ENCODE data around the gene ELOVL6.
"Not testable (repeated sequence)": the region's sequence is repeated elsewhere in the genome, so short reads cannot be mapped to it uniquely, and the experiment has no call there.

Gene ELOVL6

GRCh38 chr4:110068248-110068647 is 130.2 kb downstream of the ELOVL6 start:
- DNase-seq: no peak

GRCh38 chr4:110064934-110065333 is 133.5 kb downstream of the ELOVL6 start:
- DNase-seq: no peak

DNA sequence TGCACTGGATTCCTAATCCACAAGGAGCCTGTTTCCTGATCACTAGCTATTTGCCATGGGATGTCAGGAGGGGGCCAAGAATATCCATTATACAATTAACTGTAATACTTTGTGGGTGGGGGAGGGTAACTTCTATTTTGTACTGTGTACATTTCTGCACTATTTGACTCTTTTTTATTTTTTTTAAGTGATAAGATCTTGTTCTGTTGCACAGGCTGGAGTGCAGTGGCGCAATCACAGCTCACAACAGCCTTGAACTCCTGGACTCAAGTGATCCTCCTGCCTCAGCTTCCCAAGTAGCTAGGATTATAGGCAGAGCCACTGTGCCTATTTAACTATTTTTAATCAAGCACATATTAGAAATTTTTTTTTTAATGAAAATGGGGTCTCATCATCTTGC is 134.1 kb downstream of the ELOVL6 start:
- DNase-seq: no peak

- DNase-seq: no peak
These were observed 136.2 kb downstream of the ELOVL6 start for GRCh38 chr4:110062166-110062565.

GRCh38 chr4:110061076-110061475 is 137.3 kb downstream of the ELOVL6 start:
- no peak for DNase-seq

DNA sequence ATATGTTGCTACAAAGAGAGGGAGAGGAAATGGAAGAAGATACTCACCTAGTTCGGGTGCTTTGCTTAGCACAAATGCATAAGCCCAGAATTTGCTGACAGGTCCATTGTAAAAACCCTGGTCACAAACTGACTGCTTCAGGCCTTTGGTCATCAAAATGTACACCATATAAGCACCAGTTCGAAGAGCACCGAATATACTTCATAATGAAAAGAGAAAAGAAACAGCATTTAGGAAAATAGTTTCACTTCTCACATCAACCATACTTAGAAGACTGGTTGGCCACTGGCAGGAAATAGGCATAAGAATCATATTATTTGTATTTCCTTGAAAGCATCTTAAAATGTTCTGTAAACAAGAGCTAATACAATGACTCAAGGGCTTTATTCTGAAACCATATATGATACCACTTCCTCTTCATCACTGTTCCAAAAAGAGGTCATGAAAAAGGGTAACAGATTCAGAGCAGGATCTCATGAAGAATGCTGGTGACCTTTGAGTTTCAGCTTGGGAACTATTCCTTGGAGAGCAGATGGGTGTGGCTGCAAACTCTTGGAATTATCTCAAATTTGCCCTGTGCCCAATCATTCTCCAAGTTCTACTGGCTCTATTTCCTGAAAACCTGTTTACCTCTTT is 138.7 kb downstream of the ELOVL6 start:
- no peak for DNase-seq

- DNase-seq: no peak
These were observed 139.7 kb downstream of the ELOVL6 start for GRCh38 chr4:110058677-110059076.

DNA sequence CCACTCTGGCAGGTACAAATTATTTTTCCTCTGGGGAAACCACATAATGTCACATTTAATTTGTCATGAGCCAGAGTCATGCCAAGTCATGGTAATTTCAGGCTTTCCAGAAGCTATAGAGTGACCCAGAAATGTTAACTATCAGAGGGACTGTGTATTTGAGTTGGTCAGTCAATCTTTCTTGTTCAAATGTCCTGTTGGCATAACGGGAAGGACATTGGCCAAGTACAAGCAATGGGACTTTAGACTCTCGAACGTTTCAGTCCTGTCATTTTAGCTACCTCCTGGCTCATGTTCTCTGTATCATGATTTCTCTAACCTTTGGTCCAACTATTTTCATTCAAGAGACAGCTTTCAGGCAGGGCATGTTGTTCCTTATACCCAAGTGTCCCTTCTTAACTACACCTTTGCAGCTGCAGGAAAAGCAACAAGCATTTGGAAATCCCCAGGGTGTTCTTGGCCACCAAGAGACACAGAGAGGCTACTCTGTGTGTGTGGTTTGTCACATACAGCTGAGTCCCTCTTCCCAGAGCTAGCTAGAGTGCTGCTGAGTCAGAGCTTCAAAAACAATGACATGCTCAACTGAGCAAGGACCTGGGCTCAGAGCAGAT is 143.2 kb downstream of the ELOVL6 start:
- DNase-seq: no peak

GRCh38 chr4:110049951-110050925 is 148.2 kb downstream of the ELOVL6 start:
- DNase-seq: peak; percentile 48 to 60

DNA sequence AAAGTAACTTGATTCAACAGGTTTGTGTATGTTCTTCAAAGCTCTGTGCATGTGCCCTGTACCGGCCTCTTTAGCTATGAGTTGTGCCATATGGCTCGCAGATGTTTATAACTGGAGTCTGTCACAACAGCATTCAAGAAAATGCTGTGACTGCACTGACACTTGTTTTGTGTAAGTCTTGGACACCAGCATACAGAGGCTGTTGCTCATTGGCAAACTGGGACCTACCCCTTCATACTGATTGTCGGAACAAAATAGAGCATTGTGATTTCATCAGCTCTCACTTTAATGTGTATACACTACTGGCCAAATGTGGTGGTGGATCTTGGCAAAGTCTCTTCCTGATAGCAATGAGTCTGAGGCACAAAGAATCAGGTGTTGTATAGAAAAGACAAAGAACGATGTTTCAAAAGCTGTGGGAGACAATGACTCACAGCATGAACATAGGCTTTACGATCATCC is 151.8 kb downstream of the ELOVL6 start:
- no peak for DNase-seq

GRCh38 chr4:110042545-110043517 is 155.6 kb downstream of the ELOVL6 start:
- no peak for DNase-seq

DNA sequence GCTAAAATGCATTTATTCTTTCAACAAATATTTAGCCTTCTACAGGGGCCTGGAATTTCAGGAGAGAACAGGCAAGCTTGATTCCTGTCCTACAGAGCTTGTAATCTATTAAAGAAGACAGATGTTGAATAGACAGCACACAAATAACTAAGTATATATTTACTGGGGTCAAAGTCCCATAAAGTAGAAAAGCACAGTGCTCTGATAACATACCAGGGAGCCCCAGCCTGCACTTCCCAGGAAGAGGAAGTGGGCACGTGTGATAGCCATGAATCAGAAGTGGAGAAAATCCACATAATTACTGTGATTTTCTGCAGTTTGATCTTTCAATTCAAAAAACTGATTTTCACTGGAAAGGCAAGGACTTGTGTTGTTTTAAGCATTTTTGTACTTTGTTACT is 156.7 kb downstream of the ELOVL6 start:
- no peak for DNase-seq

DNA sequence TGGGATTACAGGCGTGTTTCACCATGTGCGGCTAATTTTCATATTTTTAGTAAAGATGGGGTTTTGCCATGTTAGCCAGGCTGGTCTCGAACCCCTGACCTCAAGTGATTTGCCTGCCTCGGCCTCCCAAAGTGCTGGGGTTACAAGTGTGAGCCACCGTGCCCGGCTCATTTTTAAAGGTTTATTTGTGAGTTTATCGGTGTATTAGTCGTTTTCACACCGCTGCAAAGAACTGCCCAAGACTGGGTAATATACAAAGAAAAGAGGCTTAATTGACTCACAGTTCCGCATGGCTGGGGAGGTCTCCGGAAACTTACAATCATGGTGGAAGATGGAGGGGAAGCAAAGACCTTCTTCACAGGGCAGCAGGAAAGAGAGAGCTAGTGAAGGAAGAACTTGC is 159.3 kb downstream of the ELOVL6 start:
- DNase-seq: not testable (repeated sequence)

- DNase-seq: no peak
These were observed 164.4 kb downstream of the ELOVL6 start for GRCh38 chr4:110034026-110034393.

GRCh38 chr4:110033355-110034025 is 164.9 kb downstream of the ELOVL6 start:
- DNase-seq: no peak

- DNase-seq: no peak
These were observed 165.8 kb downstream of the ELOVL6 start for GRCh38 chr4:110032603-110033002.

DNA sequence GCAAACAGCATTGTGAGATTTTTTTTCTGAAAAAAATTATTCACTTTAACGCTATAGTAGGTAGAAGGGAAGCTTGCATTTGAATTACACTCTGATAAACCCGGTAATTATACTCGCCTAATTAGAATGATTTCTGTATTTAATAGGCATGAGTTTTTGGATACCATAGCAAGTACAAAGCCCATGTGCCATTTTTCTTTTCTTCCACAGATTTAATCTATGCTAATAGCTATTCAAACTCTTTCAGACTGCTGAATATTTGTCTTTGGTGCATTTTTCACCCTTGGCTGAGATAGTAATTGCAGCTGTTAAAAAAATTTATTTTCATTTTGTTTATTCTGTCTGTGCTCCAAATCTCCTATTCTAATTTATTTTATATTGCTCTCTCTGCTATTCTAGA is 172.7 kb downstream of the ELOVL6 start:
- DNase-seq: no peak

- DNase-seq: no peak
These were observed 173.4 kb downstream of the ELOVL6 start for GRCh38 chr4:110025056-110025455.

DNA sequence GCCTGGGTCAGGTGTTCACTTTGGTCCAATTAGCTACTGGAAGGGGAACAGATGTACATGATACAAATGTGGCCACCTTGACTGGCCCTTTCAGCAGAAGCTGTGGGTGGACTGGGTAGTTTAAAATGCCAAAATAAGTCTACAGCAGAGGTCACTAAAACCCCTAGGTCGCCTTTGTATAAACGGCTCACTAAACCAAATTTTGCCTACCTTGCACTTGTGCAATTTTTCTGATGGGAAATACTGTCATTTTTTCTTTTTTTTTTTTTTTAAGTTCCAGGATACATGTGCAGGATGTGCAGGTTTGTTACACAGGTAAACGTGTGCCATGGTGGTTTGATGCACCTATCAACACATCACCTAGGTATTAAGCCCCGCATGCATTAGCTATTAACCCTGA is 176.0 kb downstream of the ELOVL6 start:
- DNase-seq: no peak

GRCh38 chr4:110020646-110021443 is 177.6 kb downstream of the ELOVL6 start:
- DNase-seq: no peak

GRCh38 chr4:110020139-110020538 is 178.3 kb downstream of the ELOVL6 start:
- DNase-seq: no peak
